WTC11 (cell line): ENCODE results near the gene FYN. TPM values are rescaled to one million over a fixed set of nuclear protein-coding genes. Genes with fewer than 3 reads are reported as not detected.
A peak's percentile ranks its signal among the peaks of the same experiment; 100 is the strongest.

Source experiments
- ATAC-seq: fragments of 200-7000 bp; cut with Tn5 transposase; 2 replicates; pipeline ENCODE4 v1.10.0; 2021; ENCODE audit warnings: mild to moderate bottlenecking, moderate library complexity
- CTCF ChIA-PET: fragments of 300-600 bp; sonication (Branson Sonifier 250); formaldehyde crosslinking; loops from one replicate; lab custom pipeline; 2021; ENCODE audit warnings: antibody characterized with exemption; lab: Charles Lee
- POLR2A ChIA-PET: fragments of 350-600 bp; sonication (Branson Sonifier 250); formaldehyde crosslinking; loops from one replicate; lab custom pipeline; 2021; ENCODE audit warnings: antibody characterized with exemption; lab: Charles Lee
- DNase-seq: peaks from one replicate; pipeline ENCODE4 v3.0.0; 2021; ENCODE audit warnings: low spot score
- H3K27ac Mint-ChIP-seq: 2 replicates; pipeline ENCODE4 v1.8.0; 2021; ENCODE audit warnings: mixed read lengths
- H3K27me3 Mint-ChIP-seq: 2 replicates; pipeline ENCODE4 v1.8.0; 2021; ENCODE audit warnings: low read depth, mild to moderate bottlenecking, moderate library complexity, mixed read lengths
- H3K36me3 Mint-ChIP-seq: 2 replicates; pipeline ENCODE4 v1.8.0; 2021; ENCODE audit warnings: mixed read lengths
- H3K4me1 Mint-ChIP-seq: 2 replicates; pipeline ENCODE4 v1.8.0; 2022; ENCODE audit warnings: mixed read lengths
- H3K4me3 Mint-ChIP-seq: 2 replicates; pipeline ENCODE4 v1.8.0; 2021; ENCODE audit warnings: mild to moderate bottlenecking, moderate library complexity, mixed read lengths
- H3K9me3 Mint-ChIP-seq: 2 replicates; pipeline ENCODE4 v1.8.0; 2021; ENCODE audit warnings: mixed read lengths
- AR ChIP-seq: fragments of 250-450 bp; sonication (Bioruptor Pico); IDR thresholded peaks from 2 replicates; pipeline ENCODE4 v1.9.0; 2021; ENCODE audit warnings: mild to moderate bottlenecking
- EMX1 ChIP-seq: fragments of 250-450 bp; sonication (Bioruptor Pico); IDR thresholded peaks from 2 replicates; pipeline ENCODE4 v1.8.0; 2021; ENCODE audit warnings: mild to moderate bottlenecking
- ETV6 ChIP-seq: sonication (generic); formaldehyde crosslinking; IDR thresholded peaks from 2 replicates; pipeline ENCODE4 v1.8.1; 2022; ENCODE audit warnings: mild to moderate bottlenecking, missing genetic modification reagents
- GTF2I ChIP-seq: fragments of 250-450 bp; sonication (Bioruptor Pico); conservative IDR thresholded peaks from 2 replicates; pipeline ENCODE4 v1.4.0; 2021; ENCODE audit warnings: mild to moderate bottlenecking
- JAZF1 ChIP-seq: fragments of 250-450 bp; sonication (Bioruptor Pico); IDR thresholded peaks from 2 replicates; pipeline ENCODE4 v1.9.0; 2021; ENCODE audit warnings: moderate library complexity, mild to moderate bottlenecking, inconsistent platforms
- NFE2L1 ChIP-seq: sonication (generic); formaldehyde crosslinking; IDR thresholded peaks from 2 replicates; pipeline ENCODE4 v1.8.1; 2023; ENCODE audit warnings: missing genetic modification reagents
- SMAD4 ChIP-seq: sonication (generic); formaldehyde crosslinking; IDR thresholded peaks from 2 replicates; pipeline ENCODE4 v1.8.0; 2022; ENCODE audit warnings: mild to moderate bottlenecking, missing genetic modification reagents
- ZBTB21 ChIP-seq: sonication (generic); formaldehyde crosslinking; IDR thresholded peaks from 2 replicates; pipeline ENCODE4 v1.8.1; 2023; ENCODE audit warnings: mild to moderate bottlenecking, missing genetic modification reagents, borderline replicate concordance
- ZNF263 ChIP-seq: sonication (generic); formaldehyde crosslinking; IDR thresholded peaks from 2 replicates; pipeline ENCODE4 v1.8.1; 2022; ENCODE audit warnings: low read depth, mild to moderate bottlenecking, moderate library complexity, missing genetic modification reagents
- ZNF532 ChIP-seq: fragments of 250-450 bp; sonication (Bioruptor Pico); IDR thresholded peaks from 2 replicates; pipeline ENCODE4 v1.9.0; 2021; ENCODE audit warnings: mild to moderate bottlenecking, borderline replicate concordance
- ZNF671 ChIP-seq: fragments of 250-450 bp; sonication (Bioruptor Pico); IDR thresholded peaks from 2 replicates; pipeline ENCODE4 v1.8.0; 2021; ENCODE audit warnings: mild to moderate bottlenecking
- total RNA-seq: library from RNA; stranded (reverse); gene quantifications from 3 replicates; pipeline ENCODE4 v1.2.3, GENCODE V29; 2021
- TF ChIP-seq, protein P1 (sequence below): sonication (generic); formaldehyde crosslinking; IDR thresholded peaks from 2 replicates; pipeline ENCODE4 v1.8.1; 2023; ENCODE audit warnings: mild to moderate bottlenecking, moderate library complexity, missing genetic modification reagents
- TF ChIP-seq, protein P2 (sequence below): sonication (generic); formaldehyde crosslinking; IDR thresholded peaks from 2 replicates; pipeline ENCODE4 v1.8.0; 2022; ENCODE audit warnings: missing genetic modification reagents
- TF ChIP-seq, protein P3 (sequence below): sonication (generic); formaldehyde crosslinking; IDR thresholded peaks from 2 replicates; pipeline ENCODE4 v1.8.0; 2022; ENCODE audit warnings: mild to moderate bottlenecking, missing genetic modification reagents

Gene FYN
- total RNA-seq, 1 experiment from 2014 or later = 63.9 TPM

GRCh38 chr6:111885373-111886027, 12.2 kb upstream of the FYN start:
- no peak for DNase-seq
- TF ChIP-seq GTF2I (CRISPR knock-in tag) = peak; percentile 72; the same call in 1 of the 2 replicates
- TF ChIP-seq NFE2L1 (CRISPR knock-in tag) = no peak
- no peak for TF ChIP-seq EMX1 (CRISPR knock-in tag)
- Mint-ChIP-seq H3K27ac (no peak overlapping the region), H3K4me1 (peaks cover 38% of the 10 kb centered on the region), H3K9me3 (peaks cover 26% of the 10 kb centered on the region), H3K36me3 (peaks cover 6% of the 10 kb centered on the region; the same call in 1 of the 2 replicates), H3K4me3 (no peak overlapping the region), H3K27me3 (peaks cover 54% of the 10 kb centered on the region)
- POLR2A ChIA-PET = no interaction called here
- CTCF ChIA-PET = no interaction called here
- no peak for ATAC-seq

- POLR2A ChIA-PET = no interaction called here
- peaks cover 43% of the 10 kb centered on the region for H3K27me3 Mint-ChIP-seq
- peaks cover 29% of the 10 kb centered on the region for H3K9me3 Mint-ChIP-seq
- H3K4me1 Mint-ChIP-seq = peaks cover 27% of the 10 kb centered on the region
- CTCF ChIA-PET = no interaction called here
- H3K4me3 Mint-ChIP-seq = no peak overlapping the region
- H3K27ac Mint-ChIP-seq = no peak overlapping the region
- ATAC-seq = peak; percentile 80
- no peak for TF ChIP-seq ZNF532 (CRISPR knock-in tag)
- 0 out of 2 replicates have a peak, but pooled peaks have one; percentile 23 for TF ChIP-seq ETV6 (CRISPR knock-in tag)
- DNase-seq = no peak
- H3K36me3 Mint-ChIP-seq = peaks cover 6% of the 10 kb centered on the region; the same call in 1 of the 2 replicates
These were observed 10.8 kb upstream of the FYN start for GRCh38 chr6:111884068-111884467.

- H3K27me3 Mint-ChIP-seq = peaks cover 18% of the 10 kb centered on the region
- DNase-seq = no peak
- ChIA-PET POLR2A (no interaction called here), CTCF (no interaction called here)
- no peak overlapping the region for H3K27ac Mint-ChIP-seq
- peaks cover 12% of the 10 kb centered on the region for H3K9me3 Mint-ChIP-seq
- peaks cover 14% of the 10 kb centered on the region for H3K4me1 Mint-ChIP-seq
- H3K4me3 Mint-ChIP-seq = no peak overlapping the region
- ATAC-seq = no peak
- H3K36me3 Mint-ChIP-seq = peaks cover under 1% of the 10 kb centered on the region; the same call in 1 of the 2 replicates
- TF ChIP-seq ZNF671 (no peak), SMAD4 (CRISPR knock-in tag) (no peak), JAZF1 (CRISPR knock-in tag) (no peak), ZNF263 (no peak), ZBTB21 (CRISPR knock-in tag) (no peak), AR (no peak)
- TF ChIP-seq, protein P1, sequence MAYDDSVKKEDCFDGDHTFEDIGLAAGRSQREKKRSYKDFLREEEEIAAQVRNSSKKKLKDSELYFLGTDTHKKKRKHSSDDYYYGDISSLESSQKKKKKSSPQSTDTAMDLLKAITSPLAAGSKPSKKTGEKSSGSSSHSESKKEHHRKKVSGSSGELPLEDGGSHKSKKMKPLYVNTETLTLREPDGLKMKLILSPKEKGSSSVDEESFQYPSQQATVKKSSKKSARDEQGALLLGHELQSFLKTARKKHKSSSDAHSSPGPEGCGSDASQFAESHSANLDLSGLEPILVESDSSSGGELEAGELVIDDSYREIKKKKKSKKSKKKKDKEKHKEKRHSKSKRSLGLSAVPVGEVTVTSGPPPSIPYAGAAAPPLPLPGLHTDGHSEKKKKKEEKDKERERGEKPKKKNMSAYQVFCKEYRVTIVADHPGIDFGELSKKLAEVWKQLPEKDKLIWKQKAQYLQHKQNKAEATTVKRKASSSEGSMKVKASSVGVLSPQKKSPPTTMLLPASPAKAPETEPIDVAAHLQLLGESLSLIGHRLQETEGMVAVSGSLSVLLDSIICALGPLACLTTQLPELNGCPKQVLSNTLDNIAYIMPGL (CRISPR knock-in tag) = no peak
- TF ChIP-seq, protein P2, sequence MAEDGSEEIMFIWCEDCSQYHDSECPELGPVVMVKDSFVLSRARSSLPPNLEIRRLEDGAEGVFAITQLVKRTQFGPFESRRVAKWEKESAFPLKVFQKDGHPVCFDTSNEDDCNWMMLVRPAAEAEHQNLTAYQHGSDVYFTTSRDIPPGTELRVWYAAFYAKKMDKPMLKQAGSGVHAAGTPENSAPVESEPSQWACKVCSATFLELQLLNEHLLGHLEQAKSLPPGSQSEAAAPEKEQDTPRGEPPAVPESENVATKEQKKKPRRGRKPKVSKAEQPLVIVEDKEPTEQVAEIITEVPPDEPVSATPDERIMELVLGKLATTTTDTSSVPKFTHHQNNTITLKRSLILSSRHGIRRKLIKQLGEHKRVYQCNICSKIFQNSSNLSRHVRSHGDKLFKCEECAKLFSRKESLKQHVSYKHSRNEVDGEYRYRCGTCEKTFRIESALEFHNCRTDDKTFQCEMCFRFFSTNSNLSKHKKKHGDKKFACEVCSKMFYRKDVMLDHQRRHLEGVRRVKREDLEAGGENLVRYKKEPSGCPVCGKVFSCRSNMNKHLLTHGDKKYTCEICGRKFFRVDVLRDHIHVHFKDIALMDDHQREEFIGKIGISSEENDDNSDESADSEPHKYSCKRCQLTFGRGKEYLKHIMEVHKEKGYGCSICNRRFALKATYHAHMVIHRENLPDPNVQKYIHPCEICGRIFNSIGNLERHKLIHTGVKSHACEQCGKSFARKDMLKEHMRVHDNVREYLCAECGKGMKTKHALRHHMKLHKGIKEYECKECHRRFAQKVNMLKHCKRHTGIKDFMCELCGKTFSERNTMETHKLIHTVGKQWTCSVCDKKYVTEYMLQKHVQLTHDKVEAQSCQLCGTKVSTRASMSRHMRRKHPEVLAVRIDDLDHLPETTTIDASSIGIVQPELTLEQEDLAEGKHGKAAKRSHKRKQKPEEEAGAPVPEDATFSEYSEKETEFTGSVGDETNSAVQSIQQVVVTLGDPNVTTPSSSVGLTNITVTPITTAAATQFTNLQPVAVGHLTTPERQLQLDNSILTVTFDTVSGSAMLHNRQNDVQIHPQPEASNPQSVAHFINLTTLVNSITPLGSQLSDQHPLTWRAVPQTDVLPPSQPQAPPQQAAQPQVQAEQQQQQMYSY (CRISPR knock-in tag) = no peak
- TF ChIP-seq, protein P3, sequence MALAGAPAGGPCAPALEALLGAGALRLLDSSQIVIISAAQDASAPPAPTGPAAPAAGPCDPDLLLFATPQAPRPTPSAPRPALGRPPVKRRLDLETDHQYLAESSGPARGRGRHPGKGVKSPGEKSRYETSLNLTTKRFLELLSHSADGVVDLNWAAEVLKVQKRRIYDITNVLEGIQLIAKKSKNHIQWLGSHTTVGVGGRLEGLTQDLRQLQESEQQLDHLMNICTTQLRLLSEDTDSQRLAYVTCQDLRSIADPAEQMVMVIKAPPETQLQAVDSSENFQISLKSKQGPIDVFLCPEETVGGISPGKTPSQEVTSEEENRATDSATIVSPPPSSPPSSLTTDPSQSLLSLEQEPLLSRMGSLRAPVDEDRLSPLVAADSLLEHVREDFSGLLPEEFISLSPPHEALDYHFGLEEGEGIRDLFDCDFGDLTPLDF = no peak
These were observed 7.1 kb upstream of the FYN start for GRCh38 chr6:111880181-111880888.
